Smooth muscle cell (in vitro differentiated cells): ENCODE data around the gene KANK2. TPM values are rescaled to one million over a fixed set of nuclear protein-coding genes. Genes with fewer than 3 reads are reported as not detected.

Experiments used
- DNase-seq: peaks from one replicate; lab custom pipeline; 2025; ENCODE audit not compliant: unreplicated experiment; lab: John Stamatoyannopoulos, UW
- H2AFZ ChIP-seq: fragments of 200-600 bp; sonication (generic); 2 replicates; pipeline ENCODE4 v1.6.0; 2016; ENCODE audit warnings: antibody characterized with exemption, low read depth, mild to moderate bottlenecking
- H3F3A ChIP-seq: fragments of 200-600 bp; sonication (generic); 2 replicates; pipeline ENCODE4 v1.6.0; 2017; ENCODE audit warnings: antibody characterized with exemption, low read depth
- H3K27ac ChIP-seq: fragments of 200-600 bp; sonication (generic); 2 replicates; pipeline ENCODE4 v1.5.1; 2016; ENCODE audit warnings: low read depth, mild to moderate bottlenecking
- H3K27me3 ChIP-seq: fragments of 200-600 bp; sonication (generic); 2 replicates; pipeline ENCODE4 v1.6.1; 2016; ENCODE audit warnings: low read depth, mild to moderate bottlenecking
- H3K36me3 ChIP-seq: fragments of 200-600 bp; sonication (generic); 2 replicates; pipeline ENCODE4 v1.5.1; 2016; ENCODE audit warnings: low read depth
- H3K4me1 ChIP-seq: fragments of 200-600 bp; sonication (generic); 2 replicates; pipeline ENCODE4 v1.5.1; 2016; ENCODE audit warnings: low read depth
- H3K4me2 ChIP-seq: fragments of 200-600 bp; sonication (generic); 2 replicates; pipeline ENCODE4 v1.6.0; 2016; ENCODE audit warnings: mild to moderate bottlenecking
- H3K4me3 ChIP-seq: fragments of 200-600 bp; sonication (generic); 2 replicates; pipeline ENCODE4 v1.5.1; 2016; ENCODE audit warnings: mild to moderate bottlenecking
- H3K79me2 ChIP-seq: fragments of 200-600 bp; sonication (generic); 2 replicates; pipeline ENCODE4 v1.6.0; 2016; ENCODE audit warnings: low read depth, mild to moderate bottlenecking
- H3K9ac ChIP-seq: fragments of 200-600 bp; sonication (generic); 2 replicates; pipeline ENCODE4 v1.6.0; 2016; ENCODE audit warnings: low read depth
- H3K9me3 ChIP-seq: fragments of 200-600 bp; sonication (generic); replicated peaks from 2 replicates; pipeline ENCODE4 v1.5.1; 2016; ENCODE audit warnings: low read depth
- H4K20me1 ChIP-seq: fragments of 200-600 bp; sonication (generic); 2 replicates; pipeline ENCODE4 v1.6.0; 2016; ENCODE audit warnings: low read depth
- CTCF ChIP-seq: fragments of 200-600 bp; sonication (generic); IDR thresholded peaks from 2 replicates; pipeline ENCODE4 v1.5.1; 2017; ENCODE audit warnings: borderline replicate concordance, mild to moderate bottlenecking, antibody characterized with exemption; ENCODE audit not compliant: insufficient read depth, poor library complexity, severe bottlenecking
- WGBS: methylation state at CpG from one replicate; pipeline ENCODE4 v1.1.7; 2016; ENCODE audit warnings: low lambda C conversion rate; 5-methylcytosine and 5-hydroxymethylcytosine counted together
- polyA plus RNA-seq: library from polyadenylated mRNA; unstranded; fragments of >200 nt; fragmentation: Nextera tagmentation; extraction: Ambion mirVana; gene quantifications from 2 replicates; pipeline ENCODE4 v1.2.1, GENCODE V29; 2016
- total RNA-seq: library from RNA; depleted of rRNA; stranded (reverse); fragments of >200 nt; gene quantifications from 2 replicates; pipeline ENCODE4 v1.2.3, GENCODE V29; 2014

Gene KANK2
- total and polyA plus RNA-seq, 2 experiments from 2014 or later, result 28.1 to 32.0 TPM

- Histone ChIP-seq H3K4me2 (no peak overlapping the region), H3K9me3 (no peaks in the 10 kb centered on the region), H3K27ac (no peak overlapping the region), H3K9ac (no peak overlapping the region), H3K27me3 (no peaks in the 10 kb centered on the region), H2AFZ (no peak overlapping the region), H3F3A (no peaks in the 10 kb centered on the region), H4K20me1 (no peaks in the 10 kb centered on the region), H3K4me1 (no peaks in the 10 kb centered on the region), H3K79me2 (no peaks in the 10 kb centered on the region), H3K36me3 (no peaks in the 10 kb centered on the region), H3K4me3 (no peak overlapping the region)
- no peak for DNase-seq
- 97% methylated on average over 11 of the region's 11 CpGs for WGBS
- TF ChIP-seq CTCF, result no peak
Observed at GRCh38 chr19:11238041-11238440, 40.7 kb upstream of the KANK2 start.

- no peak for DNase-seq
- Histone ChIP-seq H3K27ac (no peak overlapping the region), H2AFZ (no peak overlapping the region), H3K9me3 (no peaks in the 10 kb centered on the region), H3K79me2 (no peaks in the 10 kb centered on the region), H4K20me1 (no peaks in the 10 kb centered on the region), H3F3A (no peaks in the 10 kb centered on the region), H3K4me3 (no peak overlapping the region), H3K4me2 (no peak overlapping the region), H3K9ac (no peak overlapping the region), H3K27me3 (no peaks in the 10 kb centered on the region), H3K4me1 (no peaks in the 10 kb centered on the region), H3K36me3 (no peaks in the 10 kb centered on the region)
- TF ChIP-seq CTCF, result no peak
- 96% methylated on average over 10 of the region's 15 CpGs for WGBS
Observed at GRCh38 chr19:11237321-11237720, 40.0 kb upstream of the KANK2 start.

- Histone ChIP-seq H3F3A (no peaks in the 10 kb centered on the region), H3K4me3 (no peak overlapping the region), H3K9ac (no peak overlapping the region), H3K36me3 (no peaks in the 10 kb centered on the region), H4K20me1 (no peaks in the 10 kb centered on the region), H3K9me3 (no peaks in the 10 kb centered on the region), H3K27ac (no peak overlapping the region), H3K27me3 (no peaks in the 10 kb centered on the region), H2AFZ (no peak overlapping the region), H3K79me2 (no peaks in the 10 kb centered on the region), H3K4me1 (no peaks in the 10 kb centered on the region), H3K4me2 (no peak overlapping the region)
- 96% methylated on average over 31 of the region's 31 CpGs for WGBS
- no peak for TF ChIP-seq CTCF
- no peak for DNase-seq
Observed at GRCh38 chr19:11236324-11237301, 39.3 kb upstream of the KANK2 start.
